C4-2B (cell line): Measurements from ENCODE around the gene BHMT2.
A peak's percentile ranks its signal among the peaks of the same experiment; 100 is the strongest.

Experiments
- H3K27ac ChIP-seq: fragments of 450-650 bp; 2 replicates; pipeline ENCODE4 v1.5.1; 2017
- ZFX ChIP-seq: fragments of 450-650 bp; IDR thresholded peaks from 2 replicates; pipeline ENCODE4 v1.6.1; 2017
- TF ChIP-seq, protein P1 (sequence below): fragments of 450-650 bp; conservative IDR thresholded peaks from 2 replicates; pipeline ENCODE4 v1.5.1; 2017; ENCODE audit warnings: mild to moderate bottlenecking

Gene BHMT2

DNA sequence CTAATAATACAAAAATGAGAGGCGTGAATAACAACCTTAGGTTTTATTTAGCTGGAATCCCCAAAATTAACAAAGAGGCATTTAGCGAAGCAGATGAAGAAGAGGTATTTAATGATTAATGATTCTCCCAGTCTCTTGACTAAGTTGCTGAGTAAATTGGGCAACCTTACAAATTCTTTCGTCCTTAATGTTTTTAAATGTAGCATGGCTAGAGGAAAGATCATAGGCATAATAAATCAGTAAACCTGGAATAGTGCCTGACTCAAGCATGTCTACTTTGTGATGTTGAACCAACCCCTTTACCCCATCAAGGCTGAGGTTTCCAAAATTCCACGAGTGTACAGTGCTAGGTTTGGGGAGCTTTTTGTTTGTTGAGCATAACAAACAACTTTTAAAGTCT is 49.9 kb downstream of the BHMT2 start:
- H3K27ac ChIP-seq, result no peak overlapping the region
- TF ChIP-seq, protein P1, sequence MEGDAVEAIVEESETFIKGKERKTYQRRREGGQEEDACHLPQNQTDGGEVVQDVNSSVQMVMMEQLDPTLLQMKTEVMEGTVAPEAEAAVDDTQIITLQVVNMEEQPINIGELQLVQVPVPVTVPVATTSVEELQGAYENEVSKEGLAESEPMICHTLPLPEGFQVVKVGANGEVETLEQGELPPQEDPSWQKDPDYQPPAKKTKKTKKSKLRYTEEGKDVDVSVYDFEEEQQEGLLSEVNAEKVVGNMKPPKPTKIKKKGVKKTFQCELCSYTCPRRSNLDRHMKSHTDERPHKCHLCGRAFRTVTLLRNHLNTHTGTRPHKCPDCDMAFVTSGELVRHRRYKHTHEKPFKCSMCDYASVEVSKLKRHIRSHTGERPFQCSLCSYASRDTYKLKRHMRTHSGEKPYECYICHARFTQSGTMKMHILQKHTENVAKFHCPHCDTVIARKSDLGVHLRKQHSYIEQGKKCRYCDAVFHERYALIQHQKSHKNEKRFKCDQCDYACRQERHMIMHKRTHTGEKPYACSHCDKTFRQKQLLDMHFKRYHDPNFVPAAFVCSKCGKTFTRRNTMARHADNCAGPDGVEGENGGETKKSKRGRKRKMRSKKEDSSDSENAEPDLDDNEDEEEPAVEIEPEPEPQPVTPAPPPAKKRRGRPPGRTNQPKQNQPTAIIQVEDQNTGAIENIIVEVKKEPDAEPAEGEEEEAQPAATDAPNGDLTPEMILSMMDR, result no peak
- TF ChIP-seq ZFX, result no peak

DNA sequence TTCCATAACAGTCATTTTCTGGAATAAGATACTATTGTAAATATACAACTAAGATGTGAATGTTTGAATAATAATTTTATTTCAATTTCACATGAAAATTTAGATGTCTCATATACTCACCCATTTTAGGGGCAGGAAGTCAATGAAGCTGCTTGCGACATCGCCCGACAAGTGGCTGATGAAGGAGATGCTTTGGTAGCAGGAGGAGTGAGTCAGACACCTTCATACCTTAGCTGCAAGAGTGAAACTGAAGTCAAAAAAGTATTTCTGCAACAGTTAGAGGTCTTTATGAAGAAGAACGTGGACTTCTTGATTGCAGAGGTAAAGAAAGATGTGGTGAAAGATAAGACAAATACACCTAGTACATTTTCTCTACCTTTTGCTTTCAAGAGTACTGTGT is 50.7 kb downstream of the BHMT2 start:
- no peak overlapping the region for H3K27ac ChIP-seq
- TF ChIP-seq ZFX, result no peak
- TF ChIP-seq, protein P1, result no peak

DNA sequence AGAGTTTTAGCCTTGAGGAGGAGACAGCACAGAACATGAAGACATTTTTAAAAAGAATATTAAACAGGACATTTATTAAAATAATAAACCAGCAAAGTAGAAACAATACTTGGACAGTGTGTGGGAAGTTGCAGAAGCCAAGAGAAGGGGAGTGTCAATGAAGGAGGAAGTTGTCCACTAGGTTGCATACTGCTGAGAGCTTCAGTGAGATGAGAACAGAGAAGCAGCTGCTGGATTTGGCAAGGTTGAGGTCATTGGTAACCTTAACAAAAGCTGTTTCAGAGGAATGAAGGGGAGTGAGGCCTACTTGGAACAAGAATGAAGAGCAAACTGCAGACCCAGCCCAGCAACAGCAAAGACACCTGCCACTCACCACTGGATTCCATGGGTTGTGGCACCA is 53.4 kb downstream of the BHMT2 start:
- H3K27ac ChIP-seq, result no peak overlapping the region
- TF ChIP-seq, protein P1, result no peak
- no peak for TF ChIP-seq ZFX

DNA sequence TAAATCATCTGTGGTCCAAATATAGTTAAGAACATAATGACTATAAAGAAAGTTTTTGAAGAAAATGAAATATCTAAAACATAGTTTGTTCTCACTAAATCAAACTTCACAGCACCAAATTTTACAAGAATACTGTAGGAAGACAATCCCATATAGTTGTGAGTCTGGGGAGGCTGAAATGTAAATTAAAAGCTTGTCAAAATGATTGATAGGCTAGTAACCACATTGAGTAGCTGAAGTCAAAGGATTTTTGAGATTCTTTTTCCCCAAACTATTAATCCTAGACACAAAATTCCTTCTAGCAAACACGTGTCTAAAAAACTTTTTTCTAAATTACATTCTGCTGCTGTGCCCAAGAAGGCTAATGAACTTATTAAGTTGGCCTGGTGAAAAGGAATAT is 55.0 kb downstream of the BHMT2 start:
- no peak overlapping the region for H3K27ac ChIP-seq
- TF ChIP-seq ZFX, result no peak
- TF ChIP-seq, protein P1, result no peak

DNA sequence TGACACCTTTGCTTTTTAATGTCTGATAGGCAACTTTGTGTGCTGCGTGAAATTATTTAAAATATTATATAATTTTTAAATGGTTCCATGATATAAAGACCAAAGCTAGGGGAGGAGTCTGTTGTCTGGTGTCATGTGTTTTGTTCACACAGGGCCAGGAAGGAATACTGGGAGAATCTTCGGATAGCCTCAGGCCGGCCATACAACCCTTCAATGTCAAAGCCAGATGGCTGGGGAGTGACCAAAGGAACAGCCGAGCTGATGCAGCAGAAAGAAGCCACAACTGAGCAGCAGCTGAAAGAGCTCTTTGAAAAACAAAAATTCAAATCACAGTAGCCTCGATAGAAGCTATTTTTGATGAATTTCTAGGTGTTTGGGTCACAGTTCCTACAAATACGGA is 61.2 kb downstream of the BHMT2 start:
- TF ChIP-seq, protein P1, result no peak
- TF ChIP-seq ZFX, result no peak
- H3K27ac ChIP-seq, result no peak overlapping the region

DNA sequence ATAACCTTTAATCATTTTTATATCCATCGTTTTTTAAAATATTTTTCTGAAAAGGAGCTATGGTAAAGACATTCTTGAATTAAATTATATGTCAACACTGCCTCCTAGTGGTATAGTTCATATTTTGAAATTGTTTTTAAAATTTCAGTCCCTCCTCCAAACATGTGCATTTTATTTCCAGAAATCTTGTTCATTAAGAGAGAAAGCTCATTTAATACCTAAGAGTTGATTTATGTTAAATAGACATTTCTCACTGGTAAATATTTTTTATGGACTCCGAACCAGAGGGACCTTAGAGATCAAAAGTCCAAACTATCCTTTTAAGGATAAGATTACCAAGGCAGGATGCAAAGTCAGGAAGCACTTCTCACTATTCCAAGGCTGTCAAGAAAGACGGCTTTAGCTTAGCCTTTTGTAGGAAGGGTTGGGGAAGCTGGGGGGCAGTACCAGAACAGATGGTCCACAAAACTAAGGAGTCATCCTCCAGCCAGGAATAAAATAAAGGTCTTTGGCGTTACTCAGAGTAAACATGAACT is 63.6 kb downstream of the BHMT2 start:
- no peak overlapping the region; the same call in 1 of the 2 replicates for H3K27ac ChIP-seq

DNA sequence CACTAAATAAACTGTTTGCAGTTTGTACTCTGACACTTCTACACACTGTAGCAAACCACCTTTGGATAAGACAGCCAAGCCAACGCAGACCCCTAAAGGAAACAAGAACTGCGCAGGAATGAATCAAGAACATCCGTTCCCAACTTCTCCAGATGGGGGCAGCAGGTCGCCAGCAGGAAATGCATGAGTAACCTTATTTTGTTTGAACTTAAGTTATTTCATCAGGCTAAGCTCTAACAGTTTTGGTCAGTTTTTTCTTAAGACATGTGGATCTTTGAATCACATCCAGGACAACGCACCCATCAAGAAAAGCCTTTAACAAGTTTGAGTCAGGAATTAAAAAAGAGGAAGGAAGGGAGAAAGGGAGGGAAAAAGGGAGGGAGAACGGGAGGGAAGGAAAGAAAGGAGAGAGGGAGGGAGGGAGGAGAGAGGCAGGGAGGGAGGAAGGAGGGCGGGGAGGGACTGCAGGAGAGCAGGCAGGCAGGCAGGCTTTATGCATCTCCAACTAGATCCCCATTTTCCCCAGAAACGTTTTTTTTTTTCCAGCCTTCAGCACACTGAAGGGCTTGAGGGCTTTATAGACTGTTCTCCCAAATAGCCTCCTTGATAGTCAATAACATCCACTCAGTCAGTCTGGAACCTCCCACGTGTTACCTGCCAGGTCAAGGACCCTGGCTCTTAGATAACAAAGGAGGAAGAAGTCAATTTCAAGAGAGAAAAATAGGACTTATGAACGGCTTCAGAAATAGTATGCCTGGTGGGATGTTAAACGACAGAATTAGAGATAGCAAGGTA is 64.3 kb downstream of the BHMT2 start:
- no peak for TF ChIP-seq ZFX
- TF ChIP-seq, protein P1, result peak; percentile 93
- H3K27ac ChIP-seq, result peak overlapping the region; percentile 33; the same call in 1 of the 2 replicates

More for the DNA sequence above, 63.6 kb downstream of the BHMT2 start:
- no peak for TF ChIP-seq ZFX
- TF ChIP-seq, protein P1, result no peak
